A549 (cell line): ENCODE measurements around the gene RGS1. TPM values are rescaled to one million over a fixed set of nuclear protein-coding genes. Genes with fewer than 3 reads are reported as not detected.

ENCODE experiments used
- ATAC-seq, 2 experiments: fragments of 200-7000 bp in 1 of 2; fragments of >200 bp in 1 of 2; cut with Nextera tagmentation in 1 of 2; cut with Tn5 transposase in 1 of 2; 3 replicates each; pipeline versions ENCODE4 v1.8.0 to v1.9.1; 2018 to 2020; ENCODE audit warnings: mild to moderate bottlenecking in 1 of 2, moderate library complexity in 1 of 2
- CTCF ChIA-PET: fragments of 300-600 bp; sonication (Branson Sonifier 250); formaldehyde crosslinking; extraction: SDS; loops from one replicate; lab custom pipeline; 2021; ENCODE audit warnings: antibody characterized with exemption, inconsistent platforms; lab: Yijun Ruan, JAX
- POLR2A ChIA-PET: fragments of 350-600 bp; formaldehyde crosslinking; extraction: SDS; loops from one replicate; lab custom pipeline; 2021; ENCODE audit warnings: antibody characterized with exemption, inconsistent platforms; lab: Yijun Ruan, JAX
- DNase-seq, 2 experiments: peaks; one replicate each; pipeline versions ENCODE4 v3.0.0 to v3.0.0-alpha.2; 2011 to 2016; ENCODE audit warnings: low read depth in 1 of 2, low spot score in 1 of 2
- FAIRE-seq: peaks from 2 replicates; lab custom pipeline; 2011; peaks lifted over from hg19 to GRCh38; lab: Jason Lieb, UNC
- H3K27ac ChIP-seq, 2 experiments: fragments of >200 bp; sonication (Bioruptor Twin); formaldehyde crosslinking; 3 replicates each; pipeline ENCODE4 v1.5.1; 2016 to 2017
- H3K4me1 ChIP-seq: fragments of >200 bp; sonication (Bioruptor Twin); formaldehyde crosslinking; 3 replicates; pipeline ENCODE4 v1.6.1; 2016
- H3K4me2 ChIP-seq: fragments of >200 bp; sonication (Bioruptor Twin); formaldehyde crosslinking; 3 replicates; pipeline ENCODE4 v1.6.1; 2016
- H3K4me3 ChIP-seq: fragments of >200 bp; sonication (Bioruptor Twin); formaldehyde crosslinking; 3 replicates; pipeline ENCODE4 v1.5.1; 2016
- H3K9me3 ChIP-seq: fragments of >200 bp; sonication (Bioruptor Twin); formaldehyde crosslinking; 3 replicates; pipeline ENCODE4 v1.6.1; 2016
- BHLHE40 ChIP-seq: IDR thresholded peaks from 2 replicates; pipeline ENCODE4 v1.6.1; 2012; ENCODE audit warnings: low read depth, low read length, inconsistent platforms
- CBX2 ChIP-seq: fragments of 200-600 bp; sonication (generic); IDR thresholded peaks from 2 replicates; pipeline ENCODE4 v1.6.1; 2016; ENCODE audit warnings: low read depth, mild to moderate bottlenecking, borderline replicate concordance
- EHF ChIP-seq: fragments of 250-450 bp; sonication (Bioruptor Pico); IDR thresholded peaks from 2 replicates; pipeline ENCODE4 v1.5.0; 2020; ENCODE audit warnings: mild to moderate bottlenecking
- ESRRA ChIP-seq: fragments of 150-350 bp; IDR thresholded peaks from 2 replicates; pipeline ENCODE4 v1.6.1; 2014; ENCODE audit warnings: mild to moderate bottlenecking, low read length, borderline replicate concordance
- FOSB ChIP-seq: fragments of 250-450 bp; sonication (Bioruptor Pico); IDR thresholded peaks from 2 replicates; pipeline ENCODE4 v1.5.0; 2020; ENCODE audit warnings: mild to moderate bottlenecking, moderate library complexity
- FOSL2 ChIP-seq, 2 experiments: fragments of 450-650 bp in 1 of 2; fragments of >200 bp in 1 of 2; sonication (Bioruptor Twin) in 1 of 2; formaldehyde crosslinking; IDR thresholded peaks; 2 replicates each; pipeline versions ENCODE4 v1.5.0 to v1.6.1; 2016 to 2020; ENCODE audit warnings: mild to moderate bottlenecking in 1 of 2, moderate library complexity in 1 of 2
- GATA3 ChIP-seq: IDR thresholded peaks from 2 replicates; pipeline ENCODE4 v1.6.1; 2012; ENCODE audit warnings: borderline replicate concordance
- HDAC2 ChIP-seq: fragments of 200-600 bp; sonication (generic); IDR thresholded peaks from 2 replicates; pipeline ENCODE4 v1.6.1; 2016
- HOXA7 ChIP-seq: fragments of 250-450 bp; sonication (Bioruptor Pico); IDR thresholded peaks from 2 replicates; pipeline ENCODE4 v1.5.0; 2020; ENCODE audit warnings: mild to moderate bottlenecking, moderate library complexity
- HOXB13 ChIP-seq: fragments of 250-450 bp; sonication (Bioruptor Pico); IDR thresholded peaks from 2 replicates; pipeline ENCODE4 v1.5.0; 2020; ENCODE audit warnings: low read depth, mild to moderate bottlenecking, moderate library complexity
- KDM1A ChIP-seq: fragments of 200-600 bp; sonication (generic); IDR thresholded peaks from 2 replicates; pipeline ENCODE4 v1.6.1; 2016; ENCODE audit warnings: low read depth, mild to moderate bottlenecking
- KDM5A ChIP-seq: fragments of 200-600 bp; sonication (generic); IDR thresholded peaks from 2 replicates; pipeline ENCODE4 v1.6.1; 2016; ENCODE audit warnings: antibody characterized with exemption, mild to moderate bottlenecking
- MAFK ChIP-seq: fragments of 450-650 bp; IDR thresholded peaks from 2 replicates; pipeline ENCODE4 v1.6.1; 2014; ENCODE audit not compliant: partially characterized antibody
- NFE2L2 ChIP-seq: fragments of 150-350 bp; conservative IDR thresholded peaks from 2 replicates; pipeline ENCODE4 v1.6.1; 2014; ENCODE audit warnings: low read length
- NPAS2 ChIP-seq: fragments of 250-450 bp; sonication (Bioruptor Pico); IDR thresholded peaks from 2 replicates; pipeline ENCODE4 v1.8.0; 2022; ENCODE audit warnings: mild to moderate bottlenecking, moderate library complexity, borderline replicate concordance
- NR3C1 ChIP-seq: fragments of >200 bp; sonication (Bioruptor Twin); formaldehyde crosslinking; IDR thresholded peaks from 3 replicates; pipeline ENCODE4 v1.6.1; 2017
- PHF8 ChIP-seq: fragments of 200-600 bp; sonication (generic); IDR thresholded peaks from 2 replicates; pipeline ENCODE4 v1.6.1; 2016; ENCODE audit warnings: low read depth, mild to moderate bottlenecking, antibody characterized with exemption, moderate library complexity, borderline replicate concordance
- POLR2A ChIP-seq: IDR thresholded peaks from 2 replicates; pipeline ENCODE4 v1.6.1; 2012; ENCODE audit warnings: mild to moderate bottlenecking, low read length
- RARB ChIP-seq: fragments of 250-450 bp; sonication (Bioruptor Pico); IDR thresholded peaks from 2 replicates; pipeline ENCODE4 v1.8.0; 2021; ENCODE audit warnings: mild to moderate bottlenecking, moderate library complexity
- RCOR1 ChIP-seq: fragments of 150-350 bp; IDR thresholded peaks from 2 replicates; pipeline ENCODE4 v1.6.1; 2014; ENCODE audit warnings: antibody characterized with exemption, low read length, low read depth
- RFX5 ChIP-seq: fragments of 450-650 bp; IDR thresholded peaks from 2 replicates; pipeline ENCODE4 v1.7.1; 2014; ENCODE audit warnings: antibody characterized with exemption, mild to moderate bottlenecking, moderate library complexity
- SMC3 ChIP-seq: fragments of >200 bp; sonication (Bioruptor Twin); formaldehyde crosslinking; IDR thresholded peaks from 3 replicates; pipeline ENCODE4 v1.6.1; 2018; ENCODE audit warnings: inconsistent platforms
- SREBF2 ChIP-seq: fragments of 450-650 bp; IDR thresholded peaks from 2 replicates; pipeline ENCODE4 v1.6.1; 2014; ENCODE audit warnings: mild to moderate bottlenecking, moderate library complexity
- ZC3H11A ChIP-seq: fragments of 450-650 bp; IDR thresholded peaks from 2 replicates; pipeline ENCODE4 v1.6.1; 2014; ENCODE audit warnings: antibody characterized with exemption, mild to moderate bottlenecking
- ZSCAN20 ChIP-seq: fragments of 250-450 bp; sonication (Bioruptor Pico); IDR thresholded peaks from 2 replicates; pipeline ENCODE4 v1.8.0; 2022; ENCODE audit warnings: mild to moderate bottlenecking, moderate library complexity
- WGBS: methylation state at CpG from one replicate; pipeline ENCODE4 v1.1.6; 2017; ENCODE audit errors: missing lambda C conversion rate; 5-methylcytosine and 5-hydroxymethylcytosine counted together
- polyA plus RNA-seq, 4 experiments: library from polyadenylated mRNA; depleted of rRNA in 3 of 4; stranded (reverse); fragments of >200 nt; fragmentation: RNase III in 1 of 4; extraction: RNeasy Plus Mini Kit Qiagen cat#74134 plus additional on column Dnase treatment in 1 of 4; gene quantifications; 2 replicates in 3 of 4; 3 replicates in 1 of 4; pipeline ENCODE4 v1.2.3, GENCODE V29; 2011 to 2017
- TF ChIP-seq, protein P1 (sequence below): fragments of 250-450 bp; sonication (Bioruptor Pico); IDR thresholded peaks from 2 replicates; pipeline ENCODE4 v1.5.0; 2021; ENCODE audit warnings: mild to moderate bottlenecking, moderate library complexity, borderline replicate concordance
- TF ChIP-seq, protein P2 (sequence below): fragments of 450-650 bp; IDR thresholded peaks from 2 replicates; pipeline ENCODE4 v1.6.1; 2014; ENCODE audit warnings: antibody characterized with exemption
- TF ChIP-seq, protein P3 (sequence below): fragments of >200 bp; sonication (Bioruptor Twin); formaldehyde crosslinking; IDR thresholded peaks from 2 replicates; pipeline ENCODE4 v1.6.1; 2016
- TF ChIP-seq, protein P4 (sequence below): IDR thresholded peaks from 2 replicates; pipeline ENCODE4 v1.6.1; 2012
- TF ChIP-seq, protein P5 (sequence below): fragments of 250-450 bp; sonication (Bioruptor Pico); IDR thresholded peaks from 2 replicates; pipeline ENCODE4 v1.5.0; 2020; ENCODE audit warnings: low read depth, mild to moderate bottlenecking, moderate library complexity
- TF ChIP-seq, protein P6 (sequence below): fragments of 150-350 bp; IDR thresholded peaks from 2 replicates; pipeline ENCODE4 v1.6.1; 2014; ENCODE audit warnings: low read depth, mild to moderate bottlenecking, low read length

The RGS1 gene
- polyA plus RNA-seq, 2 of the 4 experiments (the other 2 are of a cell fraction): not detected

DNA sequence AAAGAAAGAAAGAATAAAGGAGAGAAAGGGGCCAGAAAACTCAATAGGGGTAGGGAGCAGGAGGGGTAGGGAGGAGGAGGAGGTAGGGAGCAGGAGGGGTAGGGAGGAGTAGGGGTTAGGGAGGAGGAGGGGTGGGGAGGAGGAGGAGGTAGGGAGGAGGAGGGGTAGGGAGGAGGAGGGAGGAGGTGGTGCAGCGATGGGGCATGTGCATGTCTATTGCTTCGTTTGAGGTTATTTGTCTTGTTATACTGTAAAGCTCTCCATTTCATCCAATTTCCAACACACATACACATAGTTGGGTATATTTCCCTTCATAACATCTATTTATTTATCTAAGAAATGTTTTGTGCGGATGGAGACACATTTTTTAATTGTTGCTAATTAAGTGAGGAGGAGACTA is 19.7 kb downstream of the RGS1 start:
- DNase-seq (no peak), ATAC-seq (no peak), FAIRE-seq (no peak)
- ChIA-PET CTCF (interaction anchor here (0.8 kb wide), 1 partner anchor 431 kb away, joined by 3 read pairs; no protein-coding TSS in a partner anchor), POLR2A (no interaction called here)
- Histone ChIP-seq H3K9me3 (no peaks in the 10 kb centered on the region), H3K4me3 (no peak overlapping the region), H3K4me1 (no peaks in the 10 kb centered on the region), H3K27ac (no peak overlapping the region), H3K4me2 (no peak overlapping the region)
- WGBS: 54% methylated on average over 3 of the region's 3 CpGs
- TF ChIP-seq PHF8 (no peak), RFX5 (no peak), GATA3 (no peak), FOSB (CRISPR knock-in tag) (no peak), FOSL2 (IDR thresholded peaks at IDR 0.05) (no peak), FOSL2 (CRISPR knock-in tag; IDR thresholded peaks at IDR 0.05) (no peak), MAFK (no peak), BHLHE40 (no peak), NR3C1 (no peak), ZC3H11A (no peak), HDAC2 (no peak), ZSCAN20 (CRISPR knock-in tag) (no peak), HOXB13 (no peak), HOXA7 (CRISPR knock-in tag) (no peak), ESRRA (no peak), EHF (CRISPR knock-in tag) (no peak), RARB (CRISPR knock-in tag) (no peak), KDM1A (no peak), SREBF2 (no peak)
- TF ChIP-seq, protein P1, sequence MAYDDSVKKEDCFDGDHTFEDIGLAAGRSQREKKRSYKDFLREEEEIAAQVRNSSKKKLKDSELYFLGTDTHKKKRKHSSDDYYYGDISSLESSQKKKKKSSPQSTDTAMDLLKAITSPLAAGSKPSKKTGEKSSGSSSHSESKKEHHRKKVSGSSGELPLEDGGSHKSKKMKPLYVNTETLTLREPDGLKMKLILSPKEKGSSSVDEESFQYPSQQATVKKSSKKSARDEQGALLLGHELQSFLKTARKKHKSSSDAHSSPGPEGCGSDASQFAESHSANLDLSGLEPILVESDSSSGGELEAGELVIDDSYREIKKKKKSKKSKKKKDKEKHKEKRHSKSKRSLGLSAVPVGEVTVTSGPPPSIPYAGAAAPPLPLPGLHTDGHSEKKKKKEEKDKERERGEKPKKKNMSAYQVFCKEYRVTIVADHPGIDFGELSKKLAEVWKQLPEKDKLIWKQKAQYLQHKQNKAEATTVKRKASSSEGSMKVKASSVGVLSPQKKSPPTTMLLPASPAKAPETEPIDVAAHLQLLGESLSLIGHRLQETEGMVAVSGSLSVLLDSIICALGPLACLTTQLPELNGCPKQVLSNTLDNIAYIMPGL: no peak
- TF ChIP-seq, protein P2, sequence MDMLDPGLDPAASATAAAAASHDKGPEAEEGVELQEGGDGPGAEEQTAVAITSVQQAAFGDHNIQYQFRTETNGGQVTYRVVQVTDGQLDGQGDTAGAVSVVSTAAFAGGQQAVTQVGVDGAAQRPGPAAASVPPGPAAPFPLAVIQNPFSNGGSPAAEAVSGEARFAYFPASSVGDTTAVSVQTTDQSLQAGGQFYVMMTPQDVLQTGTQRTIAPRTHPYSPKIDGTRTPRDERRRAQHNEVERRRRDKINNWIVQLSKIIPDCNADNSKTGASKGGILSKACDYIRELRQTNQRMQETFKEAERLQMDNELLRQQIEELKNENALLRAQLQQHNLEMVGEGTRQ: no peak

DNA sequence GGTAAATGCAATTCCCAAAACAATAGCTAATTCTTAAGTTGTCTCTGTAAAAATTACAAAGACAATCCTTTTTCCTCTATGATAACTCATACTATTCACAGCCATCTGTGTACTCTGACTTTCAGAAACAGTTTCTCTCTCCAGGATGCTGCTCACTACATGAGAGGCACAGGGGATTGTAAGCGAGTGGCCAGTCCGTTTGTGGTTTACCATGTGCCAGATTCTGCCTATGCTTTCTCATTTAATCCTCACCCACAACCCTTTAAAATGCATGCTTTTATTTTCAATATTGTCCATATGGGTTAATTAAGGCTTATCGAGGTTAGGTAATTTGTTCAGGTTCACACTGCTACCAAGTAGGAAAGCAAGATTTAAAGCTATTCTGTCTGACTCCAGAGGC is 23.0 kb downstream of the RGS1 start:
- FAIRE-seq (no peak), DNase-seq (no peak), ATAC-seq (no peak)
- 85% methylated on average over 3 of the region's 3 CpGs for WGBS
- H3K4me1 ChIP-seq: peaks cover 7% of the 10 kb centered on the region; the same call in 1 of the 3 replicates
- no peak overlapping the region for H3K4me2 ChIP-seq
- CTCF ChIA-PET: interaction anchor here (1.1 to 1.3 kb wide), 2 partner anchors 15 to 124 kb away, joined by 3 to 6 read pairs; no protein-coding TSS in a partner anchor
- no peaks in the 10 kb centered on the region for H3K9me3 ChIP-seq
- TF ChIP-seq CBX2 (no peak), KDM5A (no peak), POLR2A (no peak), ESRRA (no peak), NPAS2 (CRISPR knock-in tag) (no peak), NFE2L2 (no peak), SMC3 (no peak), RCOR1 (no peak), HOXA7 (CRISPR knock-in tag) (no peak)
- TF ChIP-seq, protein P3, sequence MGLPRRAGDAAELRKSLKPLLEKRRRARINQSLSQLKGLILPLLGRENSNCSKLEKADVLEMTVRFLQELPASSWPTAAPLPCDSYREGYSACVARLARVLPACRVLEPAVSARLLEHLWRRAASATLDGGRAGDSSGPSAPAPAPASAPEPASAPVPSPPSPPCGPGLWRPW: no peak
- TF ChIP-seq, protein P4, sequence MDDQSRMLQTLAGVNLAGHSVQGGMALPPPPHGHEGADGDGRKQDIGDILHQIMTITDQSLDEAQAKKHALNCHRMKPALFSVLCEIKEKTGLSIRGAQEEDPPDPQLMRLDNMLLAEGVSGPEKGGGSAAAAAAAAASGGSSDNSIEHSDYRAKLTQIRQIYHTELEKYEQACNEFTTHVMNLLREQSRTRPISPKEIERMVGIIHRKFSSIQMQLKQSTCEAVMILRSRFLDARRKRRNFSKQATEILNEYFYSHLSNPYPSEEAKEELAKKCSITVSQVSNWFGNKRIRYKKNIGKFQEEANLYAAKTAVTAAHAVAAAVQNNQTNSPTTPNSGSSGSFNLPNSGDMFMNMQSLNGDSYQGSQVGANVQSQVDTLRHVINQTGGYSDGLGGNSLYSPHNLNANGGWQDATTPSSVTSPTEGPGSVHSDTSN: no peak
- TF ChIP-seq, protein P5, sequence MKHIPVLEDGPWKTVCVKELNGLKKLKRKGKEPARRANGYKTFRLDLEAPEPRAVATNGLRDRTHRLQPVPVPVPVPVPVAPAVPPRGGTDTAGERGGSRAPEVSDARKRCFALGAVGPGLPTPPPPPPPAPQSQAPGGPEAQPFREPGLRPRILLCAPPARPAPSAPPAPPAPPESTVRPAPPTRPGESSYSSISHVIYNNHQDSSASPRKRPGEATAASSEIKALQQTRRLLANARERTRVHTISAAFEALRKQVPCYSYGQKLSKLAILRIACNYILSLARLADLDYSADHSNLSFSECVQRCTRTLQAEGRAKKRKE (CRISPR knock-in tag): no peak
- TF ChIP-seq, protein P6, sequence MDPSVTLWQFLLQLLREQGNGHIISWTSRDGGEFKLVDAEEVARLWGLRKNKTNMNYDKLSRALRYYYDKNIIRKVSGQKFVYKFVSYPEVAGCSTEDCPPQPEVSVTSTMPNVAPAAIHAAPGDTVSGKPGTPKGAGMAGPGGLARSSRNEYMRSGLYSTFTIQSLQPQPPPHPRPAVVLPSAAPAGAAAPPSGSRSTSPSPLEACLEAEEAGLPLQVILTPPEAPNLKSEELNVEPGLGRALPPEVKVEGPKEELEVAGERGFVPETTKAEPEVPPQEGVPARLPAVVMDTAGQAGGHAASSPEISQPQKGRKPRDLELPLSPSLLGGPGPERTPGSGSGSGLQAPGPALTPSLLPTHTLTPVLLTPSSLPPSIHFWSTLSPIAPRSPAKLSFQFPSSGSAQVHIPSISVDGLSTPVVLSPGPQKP: no peak
- H3K27ac ChIP-seq: no peak overlapping the region
- POLR2A ChIA-PET: no interaction called here
- no peak overlapping the region for H3K4me3 ChIP-seq
